Measurements from ENCODE around the gene TRAPPC6A. TPM values are rescaled to one million over a fixed set of nuclear protein-coding genes. Genes with fewer than 3 reads are reported as not detected.
A peak's percentile ranks its signal among the peaks of the same experiment; 100 is the strongest.

TRAPPC6A gene
- total and polyA plus RNA-seq, 2 of the 13 experiments (the other 11 are each of a cell fraction or from before 2014, with no cell fraction given): 6.5 to 21.0 TPM

DNA sequence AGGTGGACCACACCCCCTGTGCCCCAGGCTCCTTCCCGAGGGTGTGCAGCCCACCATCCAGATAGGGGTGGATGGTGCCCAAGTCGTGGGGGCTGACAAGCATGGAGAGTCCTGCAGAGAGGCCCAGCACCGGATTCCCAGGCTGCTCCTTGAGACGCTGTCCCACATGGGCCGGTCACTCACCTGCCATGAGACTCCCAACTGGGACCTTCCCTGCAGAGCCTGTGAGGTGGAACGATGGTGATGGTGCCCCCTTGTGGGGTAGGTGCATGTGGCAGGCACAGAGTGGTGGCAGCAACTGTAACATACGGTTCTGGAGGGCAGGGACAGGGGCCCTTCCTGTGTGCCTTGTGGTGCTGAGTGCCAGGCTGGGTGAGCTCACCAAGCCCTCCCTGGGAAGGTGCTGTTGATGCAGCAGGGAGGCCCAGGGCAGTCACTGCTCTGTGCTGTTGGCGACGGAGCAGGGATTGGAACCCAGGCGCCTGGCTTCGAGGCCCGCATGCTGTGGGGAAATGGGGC lies 52.0 kb downstream of the TRAPPC6A start (continued):
- no peak for TF ChIP-seq ZBTB3 (CRISPR knock-in tag; IDR thresholded peaks at IDR 0.05; ENCODE audit: borderline replicate concordance, low read depth)
- TF ChIP-seq HMGA1 (CRISPR knock-in tag; conservative IDR thresholded peaks at IDR 0.05): no peak
- TF ChIP-seq HOXA7 (CRISPR knock-in tag; IDR thresholded peaks at IDR 0.05): no peak
- TF ChIP-seq ZMYM3 (CRISPR knock-in tag; IDR thresholded peaks at IDR 0.05): no peak
- TF ChIP-seq RBFOX2 (IDR thresholded peaks at IDR 0.05; ENCODE audit: low read depth, low read length): no peak
- TF ChIP-seq SNAPC4 (CRISPR knock-in tag; IDR thresholded peaks at IDR 0.05): no peak
- TF ChIP-seq STAG1 (CRISPR knock-in tag; IDR thresholded peaks at IDR 0.05): peak; percentile 86
- TF ChIP-seq RFX1 (IDR thresholded peaks at IDR 0.05): no peak
- peak; percentile 87 for TF ChIP-seq XRCC5 (optimal IDR thresholded peaks at IDR 0.05; ENCODE audit: low read length)
- TF ChIP-seq SNRNP70 (IDR thresholded peaks at IDR 0.05; ENCODE audit: low read depth, low read length): no peak
- TF ChIP-seq CCDC6 (CRISPR knock-in tag; IDR thresholded peaks at IDR 0.05): no peak
- TF ChIP-seq PAX8 (CRISPR knock-in tag; IDR thresholded peaks at IDR 0.05; ENCODE audit: borderline replicate concordance): no peak
- peak; percentile 76 for TF ChIP-seq SMC3 (IDR thresholded peaks at IDR 0.05; ENCODE audit: low read length)
- 0 out of 2 replicates have a peak, but pooled peaks have one; percentile 31 for TF ChIP-seq BHLHE40 (IDR thresholded peaks at IDR 0.05; ENCODE audit: low read length)
- TF ChIP-seq, protein P1, sequence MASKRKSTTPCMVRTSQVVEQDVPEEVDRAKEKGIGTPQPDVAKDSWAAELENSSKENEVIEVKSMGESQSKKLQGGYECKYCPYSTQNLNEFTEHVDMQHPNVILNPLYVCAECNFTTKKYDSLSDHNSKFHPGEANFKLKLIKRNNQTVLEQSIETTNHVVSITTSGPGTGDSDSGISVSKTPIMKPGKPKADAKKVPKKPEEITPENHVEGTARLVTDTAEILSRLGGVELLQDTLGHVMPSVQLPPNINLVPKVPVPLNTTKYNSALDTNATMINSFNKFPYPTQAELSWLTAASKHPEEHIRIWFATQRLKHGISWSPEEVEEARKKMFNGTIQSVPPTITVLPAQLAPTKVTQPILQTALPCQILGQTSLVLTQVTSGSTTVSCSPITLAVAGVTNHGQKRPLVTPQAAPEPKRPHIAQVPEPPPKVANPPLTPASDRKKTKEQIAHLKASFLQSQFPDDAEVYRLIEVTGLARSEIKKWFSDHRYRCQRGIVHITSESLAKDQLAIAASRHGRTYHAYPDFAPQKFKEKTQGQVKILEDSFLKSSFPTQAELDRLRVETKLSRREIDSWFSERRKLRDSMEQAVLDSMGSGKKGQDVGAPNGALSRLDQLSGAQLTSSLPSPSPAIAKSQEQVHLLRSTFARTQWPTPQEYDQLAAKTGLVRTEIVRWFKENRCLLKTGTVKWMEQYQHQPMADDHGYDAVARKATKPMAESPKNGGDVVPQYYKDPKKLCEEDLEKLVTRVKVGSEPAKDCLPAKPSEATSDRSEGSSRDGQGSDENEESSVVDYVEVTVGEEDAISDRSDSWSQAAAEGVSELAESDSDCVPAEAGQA (IDR thresholded peaks at IDR 0.05; ENCODE audit: low read depth): no peak
- TF ChIP-seq, protein P1 (CRISPR knock-in tag; IDR thresholded peaks at IDR 0.05; ENCODE audit: borderline replicate concordance): no peak
- TF ChIP-seq MAZ (IDR thresholded peaks at IDR 0.05; ENCODE audit: borderline replicate concordance, low read depth, low read length): no peak
- no peak for TF ChIP-seq MAZ (CRISPR knock-in tag; IDR thresholded peaks at IDR 0.05; ENCODE audit: low read depth)
- no peak for TF ChIP-seq SRSF1 (optimal IDR thresholded peaks at IDR 0.05; ENCODE audit: low read depth, low read length)
- TF ChIP-seq ARNT2 (CRISPR knock-in tag; IDR thresholded peaks at IDR 0.05; ENCODE audit: low read depth): no peak
- TF ChIP-seq ZNF34 (CRISPR knock-in tag; IDR thresholded peaks at IDR 0.05; ENCODE audit: borderline replicate concordance): no peak
- TF ChIP-seq FOSL2 (CRISPR knock-in tag; IDR thresholded peaks at IDR 0.05): 0 out of 2 replicates have a peak, but pooled peaks have one; percentile 39

All from HepG2 (cell line).